Activated CD4-positive, alpha-beta T cell treated with anti-CD3 and anti-CD28 coated beads for 36 hours (primary cell): ENCODE data around the gene PCDH1. TPM values are rescaled to one million over a fixed set of nuclear protein-coding genes. Genes with fewer than 3 reads are reported as not detected.
A peak's percentile ranks its signal among the peaks of the same experiment; 100 is the strongest.

Source experiments
- ATAC-seq: fragments of 200-7000 bp; cut with Tn5 transposase; one replicate; pipeline ENCODE4 v1.10.0; 2021; ENCODE audit warnings: mild to moderate bottlenecking, moderate library complexity
- CTCF ChIA-PET: fragments of 350-600 bp; sonication (Branson Sonifier 250); formaldehyde crosslinking; loops from one replicate; lab custom pipeline; 2021; ENCODE audit warnings: antibody characterized with exemption; lab: Charles Lee
- POLR2A ChIA-PET: fragments of 350-600 bp; sonication (Branson Sonifier 250); formaldehyde crosslinking; loops from one replicate; lab custom pipeline; 2021; ENCODE audit warnings: antibody characterized with exemption, inconsistent platforms; lab: Charles Lee
- DNase-seq: peaks from one replicate; pipeline ENCODE4 v3.0.0-alpha.2; 2020
- H3K27ac Mint-ChIP-seq: one replicate; pipeline ENCODE4 v1.8.0; 2021; ENCODE audit warnings: mixed read lengths
- H3K27me3 Mint-ChIP-seq: one replicate; pipeline ENCODE4 v1.8.0; 2021; ENCODE audit warnings: mixed read lengths
- H3K36me3 Mint-ChIP-seq: one replicate; pipeline ENCODE4 v1.8.0; 2021; ENCODE audit warnings: low read depth, mixed read lengths
- H3K4me1 Mint-ChIP-seq: one replicate; pipeline ENCODE4 v1.8.0; 2021; ENCODE audit warnings: mixed read lengths
- H3K4me3 Mint-ChIP-seq: one replicate; pipeline ENCODE4 v1.8.0; 2021; ENCODE audit warnings: mild to moderate bottlenecking, moderate library complexity, mixed read lengths
- H3K9me3 Mint-ChIP-seq: one replicate; pipeline ENCODE4 v1.8.0; 2021; ENCODE audit warnings: low read depth, mixed read lengths
- intact Hi-C, 2 experiments: fragments of 100-400 bp; cut with DNase I in 1 of 2; cut with micrococcal nuclease in 1 of 2; formaldehyde crosslinking; loops; one replicate each; pipeline versions ENCODE4 v1.14.2 to v1.15.1; 2022 to 2024; cut with DNase I, micrococcal nuclease
- total RNA-seq, 2 experiments: library from RNA; stranded (reverse); gene quantifications; one replicate each; pipeline ENCODE4 v1.2.3, GENCODE V29; 2021

Gene PCDH1
- total RNA-seq, 2 experiments from 2014 or later: not detected

DNA sequence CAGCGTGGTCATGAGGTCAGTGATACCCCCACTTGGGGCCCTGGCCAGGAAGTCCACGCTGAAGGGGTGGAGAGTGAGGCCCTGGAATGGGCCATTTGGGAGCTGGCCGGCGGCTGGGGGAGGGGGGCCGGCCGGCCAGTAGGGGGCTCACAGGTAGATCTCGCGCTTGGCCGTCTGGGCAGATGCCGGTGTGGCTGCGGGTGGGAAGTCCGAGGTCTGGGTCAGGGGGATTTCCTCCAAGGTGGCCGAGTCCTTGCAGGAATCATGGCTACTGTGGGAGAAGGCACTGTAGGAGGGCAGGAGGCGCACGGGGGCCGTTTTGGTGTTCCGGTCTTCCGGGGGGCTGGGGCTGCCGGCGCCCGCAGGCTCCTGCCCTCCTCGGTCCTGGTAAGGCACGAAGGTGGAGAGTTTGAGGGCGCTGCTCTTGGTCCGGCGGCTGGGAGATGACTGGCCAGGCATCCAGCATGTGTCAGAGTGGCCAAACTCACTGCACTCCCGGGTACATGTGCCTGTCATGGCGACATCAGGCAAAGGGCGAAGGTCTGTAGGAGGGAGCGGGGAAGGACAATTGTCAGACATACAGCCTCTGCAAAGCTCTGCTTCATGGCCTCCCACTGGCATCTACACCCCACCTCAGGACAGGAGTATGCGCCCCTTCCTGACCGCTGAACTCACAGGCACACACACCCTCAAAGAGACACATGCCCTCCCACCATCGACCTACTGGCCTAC is 24.1 kb downstream of the PCDH1 start:
- H3K27me3 Mint-ChIP-seq: no peaks in the 10 kb centered on the region
- peaks cover 2% of the 10 kb centered on the region for H3K4me1 Mint-ChIP-seq
- no peak overlapping the region for H3K4me3 Mint-ChIP-seq
- H3K9me3 Mint-ChIP-seq: no peaks in the 10 kb centered on the region
- POLR2A ChIA-PET: no interaction called here
- intact Hi-C loops: no loop called here
- no peak overlapping the region for H3K27ac Mint-ChIP-seq
- CTCF ChIA-PET: no interaction called here
- ATAC-seq (no peak), DNase-seq (no peak)
- H3K36me3 Mint-ChIP-seq: no peaks in the 10 kb centered on the region

DNA sequence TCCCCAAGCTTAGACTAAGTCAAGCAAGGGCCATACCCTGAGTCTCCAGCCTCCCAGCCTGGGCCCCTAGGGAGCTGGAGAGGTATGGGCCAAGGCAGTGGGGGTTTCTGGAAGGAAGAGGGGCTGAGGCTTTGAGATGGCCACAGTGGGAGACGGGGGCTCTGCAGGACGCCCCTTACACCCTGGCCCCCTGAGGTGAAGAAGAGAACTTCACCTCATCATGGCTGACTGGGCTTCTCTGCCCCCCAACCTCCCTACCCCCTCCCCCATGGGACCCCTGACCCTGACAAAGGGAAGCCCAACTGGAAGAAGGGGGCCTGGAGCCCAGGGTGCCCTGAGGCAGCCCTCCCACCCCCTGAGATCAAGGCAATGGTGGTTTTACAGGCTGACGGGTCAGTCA is 25.8 kb downstream of the PCDH1 start:
- H3K4me1 Mint-ChIP-seq: peaks cover 8% of the 10 kb centered on the region
- ChIA-PET POLR2A (no interaction called here), CTCF (no interaction called here)
- H3K9me3 Mint-ChIP-seq: no peaks in the 10 kb centered on the region
- no peaks in the 10 kb centered on the region for H3K36me3 Mint-ChIP-seq
- H3K27ac Mint-ChIP-seq: no peak overlapping the region
- intact Hi-C loops: no loop called here
- DNase-seq: no peak
- H3K4me3 Mint-ChIP-seq: no peak overlapping the region
- no peaks in the 10 kb centered on the region for H3K27me3 Mint-ChIP-seq
- no peak for ATAC-seq

GRCh38 chr5:141851195-141851874 is 26.9 kb downstream of the PCDH1 start:
- Mint-ChIP-seq H3K27ac (peak overlapping the region; percentile 68), H3K36me3 (no peaks in the 10 kb centered on the region), H3K9me3 (no peaks in the 10 kb centered on the region), H3K4me1 (peaks cover 8% of the 10 kb centered on the region), H3K27me3 (no peaks in the 10 kb centered on the region), H3K4me3 (no peak overlapping the region)
- ATAC-seq (no peak), DNase-seq (no peak)
- intact Hi-C loops: no loop called here
- ChIA-PET CTCF (no interaction called here), POLR2A (no interaction called here)

- CTCF ChIA-PET: interaction anchor here (1.2 to 1.3 kb wide), 2 partner anchors 27 to 119 kb away, joined by 4 to 5 read pairs; partner anchors contain the start of genes PCDH1 and RNF14
- intact Hi-C loops: no loop called here
- Mint-ChIP-seq H3K4me3 (peak overlapping the region; percentile 41), H3K4me1 (peaks cover 12% of the 10 kb centered on the region), H3K27ac (peak overlapping the region; percentile 78), H3K36me3 (no peaks in the 10 kb centered on the region), H3K27me3 (no peaks in the 10 kb centered on the region), H3K9me3 (no peaks in the 10 kb centered on the region)
- no peak for DNase-seq
- no peak for ATAC-seq
- POLR2A ChIA-PET: interaction anchor here (0.6 to 0.7 kb wide), 2 partner anchors 72 to 73 kb away, joined by 3 to 6 read pairs; partner anchors contain the start of gene DELE1
These were observed 27.4 kb downstream of the PCDH1 start for GRCh38 chr5:141850786-141851185.

- CTCF ChIA-PET: interaction anchor here (1.2 to 1.3 kb wide), 2 partner anchors 28 to 119 kb away, joined by 4 to 5 read pairs; partner anchors contain the start of genes PCDH1 and RNF14
- Mint-ChIP-seq H3K4me1 (peaks cover 14% of the 10 kb centered on the region), H3K27ac (peak overlapping the region; percentile 86), H3K27me3 (peaks cover under 1% of the 10 kb centered on the region), H3K4me3 (peak overlapping the region; percentile 78), H3K36me3 (no peaks in the 10 kb centered on the region), H3K9me3 (no peaks in the 10 kb centered on the region)
- ATAC-seq: peak; percentile 9
- intact Hi-C loops: no loop called here
- peak; percentile 45 for DNase-seq
- POLR2A ChIA-PET: interaction anchor here (0.6 to 0.7 kb wide), 3 partner anchors 72 to 246 kb away, joined by 3 to 6 read pairs (median 3); partner anchors contain the start of gene DELE1
These were observed 27.9 kb downstream of the PCDH1 start for GRCh38 chr5:141850244-141850768.

DNA sequence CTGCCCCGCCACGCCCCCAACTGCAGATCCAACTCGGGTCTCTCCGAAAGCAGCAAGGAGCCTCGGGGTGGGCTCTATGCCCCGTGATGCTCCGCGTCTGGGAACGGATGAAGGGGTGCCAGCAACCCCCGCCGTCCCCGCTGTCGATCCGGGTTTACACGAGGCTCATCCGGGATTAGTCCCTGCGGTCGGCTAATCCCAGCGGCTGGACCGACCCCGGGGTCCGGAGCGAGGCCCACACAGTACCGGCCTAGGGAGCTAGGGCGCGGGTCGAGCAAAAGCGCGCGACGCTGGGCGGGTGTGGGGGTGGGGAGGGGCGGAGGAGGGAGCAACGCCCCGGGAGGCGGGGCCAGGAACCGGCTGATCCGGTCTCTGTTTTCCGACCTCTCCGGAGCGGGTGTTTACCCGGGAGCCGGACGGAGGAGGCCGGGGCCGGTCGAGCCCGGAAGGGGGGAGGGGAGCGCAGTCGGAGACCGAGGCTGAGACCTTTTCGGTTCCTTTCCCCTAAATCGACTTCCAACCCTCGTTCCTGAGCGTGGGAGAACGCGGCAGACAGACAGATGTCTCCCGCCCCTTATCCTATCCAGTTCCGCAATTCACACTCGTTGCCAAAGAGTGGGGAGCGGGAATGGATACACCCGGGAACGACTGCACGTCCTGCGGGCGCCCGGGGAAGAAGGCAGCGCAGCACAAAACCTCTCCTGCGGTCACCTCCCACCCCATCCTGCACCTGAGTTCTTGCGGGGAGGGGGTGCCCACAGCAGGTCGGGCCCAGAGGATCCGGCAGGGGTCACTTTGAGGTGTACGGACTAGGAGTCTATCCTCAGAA is 28.6 kb downstream of the PCDH1 start:
- peak overlapping the region; percentile 78 for H3K4me3 Mint-ChIP-seq

DNA sequence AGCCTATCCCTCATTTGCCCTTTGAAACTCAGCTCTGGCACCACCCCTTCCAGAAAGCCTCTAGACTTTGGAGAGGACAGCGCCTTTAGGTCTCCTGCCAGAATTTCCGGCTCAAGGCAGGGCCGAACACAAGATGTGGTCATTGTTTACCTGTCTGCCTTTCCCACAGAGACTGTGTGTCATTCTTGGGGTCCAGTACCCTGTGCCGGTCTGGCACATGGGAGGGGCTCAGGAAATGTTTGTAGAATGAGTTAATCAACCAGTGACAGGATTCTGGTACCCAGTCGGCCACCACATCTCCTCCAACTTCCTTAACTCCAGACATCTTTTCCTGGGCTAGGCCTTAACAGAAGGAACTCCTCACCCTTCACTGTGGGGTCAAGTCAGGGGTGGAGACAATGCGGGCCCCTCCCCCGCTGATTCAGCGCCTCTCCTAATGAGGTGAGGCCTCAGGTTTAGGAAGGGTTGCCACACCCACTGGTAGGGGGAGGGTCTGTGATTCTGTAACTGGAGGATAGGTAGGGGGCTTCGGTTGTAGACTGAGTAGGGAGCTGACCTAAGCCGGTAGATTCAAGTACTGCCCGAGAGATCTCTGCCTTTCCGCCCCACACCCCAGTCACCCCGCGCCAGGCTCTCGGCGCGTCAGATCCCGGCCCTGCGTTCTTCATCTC is 29.3 kb downstream of the PCDH1 start:
- no peaks in the 10 kb centered on the region for H3K9me3 Mint-ChIP-seq
- H3K4me3 Mint-ChIP-seq: peak overlapping the region; percentile 78
- ChIA-PET CTCF (no interaction called here), POLR2A (no interaction called here)
- peak overlapping the region; percentile 86 for H3K27ac Mint-ChIP-seq
- peaks cover 15% of the 10 kb centered on the region for H3K4me1 Mint-ChIP-seq
- H3K36me3 Mint-ChIP-seq: no peaks in the 10 kb centered on the region
- intact Hi-C loops: loop anchor here in 1 of 2 experiments (1.0 kb wide), 4 partner anchors 30 to 198 kb away; partner anchors contain the start of genes FCHSD1 and RNF14
- DNase-seq (peak; percentile 63), ATAC-seq (peak; percentile 48)
- H3K27me3 Mint-ChIP-seq: peaks cover 2% of the 10 kb centered on the region

More for the DNA sequence above, 28.6 kb downstream of the PCDH1 start:
- Mint-ChIP-seq H3K4me1 (peaks cover 15% of the 10 kb centered on the region), H3K9me3 (no peaks in the 10 kb centered on the region), H3K27ac (peak overlapping the region; percentile 86), H3K27me3 (peaks cover 2% of the 10 kb centered on the region), H3K36me3 (no peaks in the 10 kb centered on the region)
- CTCF ChIA-PET: interaction anchor here (1.2 to 1.3 kb wide), 2 partner anchors 29 to 120 kb away, joined by 4 to 5 read pairs; partner anchors contain the start of genes PCDH1 and RNF14
- POLR2A ChIA-PET: interaction anchor here (0.6 kb wide), 1 partner anchor 246 kb away, joined by 3 read pairs; no protein-coding TSS in a partner anchor
- DNase-seq (peak; percentile 87), ATAC-seq (peak; percentile 80)
- intact Hi-C loops: loop anchor here in 1 of 2 experiments (1.0 kb wide), 4 partner anchors 30 to 198 kb away; partner anchors contain the start of genes FCHSD1 and RNF14

- Mint-ChIP-seq H3K4me3 (no peak overlapping the region), H3K27me3 (peaks cover 4% of the 10 kb centered on the region), H3K4me1 (peaks cover 15% of the 10 kb centered on the region), H3K27ac (no peak overlapping the region), H3K9me3 (no peaks in the 10 kb centered on the region), H3K36me3 (no peaks in the 10 kb centered on the region)
- DNase-seq: peak; percentile 32
- ATAC-seq: no peak
- intact Hi-C loops: no loop called here
- ChIA-PET CTCF (interaction anchor here (1.5 to 2.6 kb wide), 2 partner anchors 33 to 154 kb away, joined by 6 to 8 read pairs; no protein-coding TSS in a partner anchor), POLR2A (no interaction called here)
These were observed 32.2 kb downstream of the PCDH1 start for GRCh38 chr5:141846031-141846430.

DNA sequence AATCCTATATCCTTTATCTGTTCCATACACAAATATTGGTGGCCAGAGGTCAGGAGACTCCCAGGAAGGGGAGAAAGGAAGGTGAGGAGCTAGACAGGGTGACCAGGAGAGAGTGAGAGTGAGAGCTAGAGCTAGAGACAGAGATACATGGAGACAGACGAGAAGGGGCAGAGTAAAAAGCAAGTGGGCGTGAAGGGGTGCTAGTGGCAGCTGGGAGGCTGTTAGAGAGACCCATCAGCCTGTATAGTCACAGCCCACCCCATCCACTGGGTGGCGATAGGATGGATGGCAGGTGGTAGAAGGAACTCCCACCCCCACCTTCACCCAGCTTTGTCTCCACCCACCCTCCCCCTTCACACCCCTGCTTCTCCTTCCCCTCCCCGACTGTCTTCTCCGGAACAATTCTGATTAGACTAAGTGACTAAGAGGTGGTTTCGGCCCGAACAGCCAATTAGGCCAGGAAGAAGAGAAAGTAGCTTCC is 32.8 kb downstream of the PCDH1 start:
- ChIA-PET POLR2A (no interaction called here), CTCF (interaction anchor here (0.7 to 2.6 kb wide), 4 partner anchors 26 to 153 kb away, joined by 3 to 8 read pairs (median 4); no protein-coding TSS in a partner anchor)
- H3K27me3 Mint-ChIP-seq: peaks cover 4% of the 10 kb centered on the region
- H3K36me3 Mint-ChIP-seq: no peaks in the 10 kb centered on the region
- intact Hi-C loops: no loop called here
- peak; percentile 47 for DNase-seq
- no peak overlapping the region for H3K4me3 Mint-ChIP-seq
- H3K27ac Mint-ChIP-seq: no peak overlapping the region
- no peaks in the 10 kb centered on the region for H3K9me3 Mint-ChIP-seq
- H3K4me1 Mint-ChIP-seq: peaks cover 15% of the 10 kb centered on the region
- ATAC-seq: peak; percentile 18
